Memory B cell (primary cell): ENCODE measurements around the gene TBC1D9.

ENCODE experiments used
- ATAC-seq: fragments of 150-1000 bp; cut with Tn5 transposase; 2 replicates; pipeline ENCODE4 v1.10.0; 2021; ENCODE audit warnings: low read depth, mild to moderate bottlenecking, moderate library complexity
- DNase-seq, 2 donors: peaks; one replicate each; pipeline ENCODE4 v3.0.0; 2022; ENCODE audit warnings: low spot score in 2 of 2
- H3K27ac Mint-ChIP-seq: one replicate; pipeline ENCODE4 v1.8.0; 2022; ENCODE audit warnings: mild to moderate bottlenecking, moderate library complexity, mixed read lengths
- H3K27me3 Mint-ChIP-seq: one replicate; pipeline ENCODE4 v1.8.0; 2022; ENCODE audit warnings: mixed read lengths
- H3K36me3 Mint-ChIP-seq: one replicate; pipeline ENCODE4 v1.8.0; 2022; ENCODE audit warnings: mild to moderate bottlenecking, mixed read lengths
- H3K4me1 Mint-ChIP-seq: one replicate; pipeline ENCODE4 v1.8.0; 2022; ENCODE audit warnings: mixed read lengths
- H3K4me3 Mint-ChIP-seq: one replicate; pipeline ENCODE4 v1.8.0; 2022; ENCODE audit warnings: mild to moderate bottlenecking, moderate library complexity, mixed read lengths
- H3K9me3 Mint-ChIP-seq: one replicate; pipeline ENCODE4 v1.8.0; 2022; ENCODE audit warnings: mixed read lengths

TBC1D9 gene

GRCh38 chr4:140653718-140654494 is 102.3 kb downstream of the TBC1D9 start:
- DNase-seq, result no peak
- H3K36me3 Mint-ChIP-seq, result peaks cover 47% of the 10 kb centered on the region

GRCh38 chr4:140652601-140653000 is 103.6 kb downstream of the TBC1D9 start:
- ATAC-seq, result no peak
- H3K36me3 Mint-ChIP-seq, result peaks cover 53% of the 10 kb centered on the region
- no peak for DNase-seq
- peak overlapping the region; percentile 70 for H3K27ac Mint-ChIP-seq
- peaks cover 9% of the 10 kb centered on the region for H3K4me1 Mint-ChIP-seq
- H3K27me3 Mint-ChIP-seq, result no peaks in the 10 kb centered on the region
- H3K9me3 Mint-ChIP-seq, result no peaks in the 10 kb centered on the region
- H3K4me3 Mint-ChIP-seq, result no peak overlapping the region

More at GRCh38 chr4:140653718-140654494, 102.3 kb downstream of the TBC1D9 start:
- no peaks in the 10 kb centered on the region for H3K27me3 Mint-ChIP-seq
- peaks cover 9% of the 10 kb centered on the region for H3K4me1 Mint-ChIP-seq
- peak overlapping the region; percentile 70 for H3K27ac Mint-ChIP-seq
- H3K4me3 Mint-ChIP-seq, result no peak overlapping the region
- H3K9me3 Mint-ChIP-seq, result no peaks in the 10 kb centered on the region
- ATAC-seq, result no peak

- peaks cover 50% of the 10 kb centered on the region for H3K36me3 Mint-ChIP-seq
- peak overlapping the region; percentile 88 for H3K27ac Mint-ChIP-seq
- no peak for DNase-seq
- no peak for ATAC-seq
- no peaks in the 10 kb centered on the region for H3K9me3 Mint-ChIP-seq
- peaks cover 5% of the 10 kb centered on the region for H3K4me1 Mint-ChIP-seq
- H3K27me3 Mint-ChIP-seq, result no peaks in the 10 kb centered on the region
- H3K4me3 Mint-ChIP-seq, result no peak overlapping the region
Measured at GRCh38 chr4:140648716-140649308, 107.4 kb downstream of the TBC1D9 start.

- Mint-ChIP-seq H3K4me1 (peaks cover 6% of the 10 kb centered on the region), H3K27ac (peak overlapping the region; percentile 10)
Measured at GRCh38 chr4:140645614-140646412, 110.4 kb downstream of the TBC1D9 start.

GRCh38 chr4:140645196-140645595 is 111.0 kb downstream of the TBC1D9 start:
- ATAC-seq (no peak), DNase-seq (no peak)
- Mint-ChIP-seq H3K36me3 (peaks cover 41% of the 10 kb centered on the region), H3K4me1 (peaks cover 6% of the 10 kb centered on the region), H3K27me3 (no peaks in the 10 kb centered on the region), H3K4me3 (no peak overlapping the region), H3K9me3 (no peaks in the 10 kb centered on the region), H3K27ac (peak overlapping the region; percentile 10)

More at GRCh38 chr4:140645614-140646412, 110.4 kb downstream of the TBC1D9 start:
- ATAC-seq (no peak), DNase-seq (no peak)
- H3K36me3 Mint-ChIP-seq, result peaks cover 41% of the 10 kb centered on the region
- H3K27me3 Mint-ChIP-seq, result no peaks in the 10 kb centered on the region
- H3K9me3 Mint-ChIP-seq, result no peaks in the 10 kb centered on the region
- no peak overlapping the region for H3K4me3 Mint-ChIP-seq

- peak overlapping the region; percentile 58 for H3K27ac Mint-ChIP-seq
- peaks cover 45% of the 10 kb centered on the region for H3K36me3 Mint-ChIP-seq
Measured at GRCh38 chr4:140644470-140645185, 111.6 kb downstream of the TBC1D9 start.

GRCh38 chr4:140643571-140644055 is 112.6 kb downstream of the TBC1D9 start:
- no peaks in the 10 kb centered on the region for H3K27me3 Mint-ChIP-seq
- H3K36me3 Mint-ChIP-seq, result peaks cover 39% of the 10 kb centered on the region
- peak overlapping the region; percentile 75 for H3K27ac Mint-ChIP-seq
- peaks cover 3% of the 10 kb centered on the region for H3K4me1 Mint-ChIP-seq
- DNase-seq (no peak), ATAC-seq (no peak)
- H3K4me3 Mint-ChIP-seq, result no peak overlapping the region
- H3K9me3 Mint-ChIP-seq, result no peaks in the 10 kb centered on the region

More at GRCh38 chr4:140644470-140645185, 111.6 kb downstream of the TBC1D9 start:
- Mint-ChIP-seq H3K9me3 (no peaks in the 10 kb centered on the region), H3K4me1 (peaks cover 6% of the 10 kb centered on the region), H3K27me3 (no peaks in the 10 kb centered on the region), H3K4me3 (no peak overlapping the region)
- DNase-seq (no peak), ATAC-seq (no peak)

- H3K4me1 Mint-ChIP-seq, result peaks cover 3% of the 10 kb centered on the region
- ATAC-seq, result no peak
Measured at GRCh38 chr4:140642674-140643437, 113.3 kb downstream of the TBC1D9 start.

GRCh38 chr4:140641789-140642439 is 114.3 kb downstream of the TBC1D9 start:
- H3K4me1 Mint-ChIP-seq, result peaks cover 3% of the 10 kb centered on the region
- H3K4me3 Mint-ChIP-seq, result no peak overlapping the region
- no peak for DNase-seq
- no peaks in the 10 kb centered on the region for H3K27me3 Mint-ChIP-seq
- no peaks in the 10 kb centered on the region for H3K9me3 Mint-ChIP-seq
- peaks cover 41% of the 10 kb centered on the region for H3K36me3 Mint-ChIP-seq
- peak; percentile 17 for ATAC-seq
- H3K27ac Mint-ChIP-seq, result peak overlapping the region; percentile 89

More at GRCh38 chr4:140642674-140643437, 113.3 kb downstream of the TBC1D9 start:
- DNase-seq, result no peak
- no peak overlapping the region for H3K4me3 Mint-ChIP-seq
- peaks cover 35% of the 10 kb centered on the region for H3K36me3 Mint-ChIP-seq
- H3K27ac Mint-ChIP-seq, result peak overlapping the region; percentile 75
- no peaks in the 10 kb centered on the region for H3K9me3 Mint-ChIP-seq
- H3K27me3 Mint-ChIP-seq, result no peaks in the 10 kb centered on the region

GRCh38 chr4:140641105-140641555 is 115.1 kb downstream of the TBC1D9 start:
- ATAC-seq, result no peak
- Mint-ChIP-seq H3K36me3 (peaks cover 38% of the 10 kb centered on the region), H3K4me1 (peaks cover 3% of the 10 kb centered on the region), H3K9me3 (no peaks in the 10 kb centered on the region), H3K4me3 (no peak overlapping the region), H3K27ac (peak overlapping the region; percentile 89), H3K27me3 (no peaks in the 10 kb centered on the region)
- no peak for DNase-seq

- Mint-ChIP-seq H3K9me3 (no peaks in the 10 kb centered on the region), H3K27ac (peak overlapping the region; percentile 50), H3K4me1 (peaks cover 3% of the 10 kb centered on the region), H3K36me3 (peaks cover 33% of the 10 kb centered on the region), H3K27me3 (no peaks in the 10 kb centered on the region), H3K4me3 (no peak overlapping the region)
- ATAC-seq (no peak), DNase-seq (no peak)
Measured at GRCh38 chr4:140640150-140640748, 115.9 kb downstream of the TBC1D9 start.

- H3K4me3 Mint-ChIP-seq, result no peak overlapping the region
- H3K27ac Mint-ChIP-seq, result no peak overlapping the region
- H3K9me3 Mint-ChIP-seq, result no peaks in the 10 kb centered on the region
- DNase-seq (no peak), ATAC-seq (no peak)
- H3K27me3 Mint-ChIP-seq, result no peaks in the 10 kb centered on the region
- H3K4me1 Mint-ChIP-seq, result peaks cover 3% of the 10 kb centered on the region
- peaks cover 33% of the 10 kb centered on the region for H3K36me3 Mint-ChIP-seq
Measured at GRCh38 chr4:140639066-140639465, 117.1 kb downstream of the TBC1D9 start.
